Natural killer cell treated with Interleukin-12 subunit alpha and Interleukin-12 subunit beta and Interleukin-15 and Interleukin-18, amount 100 ng/mL, for 72 hours (primary cell): ENCODE measurements around the gene CPD. TPM values are rescaled to one million over a fixed set of nuclear protein-coding genes. Genes with fewer than 3 reads are reported as not detected.

Source experiments
- ATAC-seq, 2 donors: fragments of 150-1000 bp; cut with Tn5 transposase in 1 of 2; sonication (Bioruptor Pico), chemical (Tn5 transposase) in 1 of 2; 2 replicates each; pipeline ENCODE4 v1.10.0; 2021
- DNase-seq: peaks from one replicate; pipeline ENCODE4 v3.0.0; 2022; ENCODE audit warnings: low spot score
- H3K27ac Mint-ChIP-seq, 2 donors: 1 replicate in 1 of 2; 2 replicates in 1 of 2; pipeline ENCODE4 v1.8.0; 2022; ENCODE audit warnings: mixed read lengths in 2 of 2, mild to moderate bottlenecking in 1 of 2, moderate library complexity in 1 of 2
- H3K27me3 Mint-ChIP-seq, 2 donors: 1 replicate in 1 of 2; 2 replicates in 1 of 2; pipeline ENCODE4 v1.8.0; 2022; ENCODE audit warnings: mixed read lengths in 2 of 2
- H3K36me3 Mint-ChIP-seq: one replicate; pipeline ENCODE4 v1.8.0; 2022; ENCODE audit warnings: mixed read lengths
- H3K4me1 Mint-ChIP-seq, 2 donors: 1 replicate in 1 of 2; 2 replicates in 1 of 2; pipeline ENCODE4 v1.8.0; 2022; ENCODE audit warnings: low read depth in 2 of 2, mixed read lengths in 2 of 2, mild to moderate bottlenecking in 1 of 2
- H3K4me3 Mint-ChIP-seq: one replicate; pipeline ENCODE4 v1.8.0; 2022; ENCODE audit warnings: mixed read lengths
- H3K9me3 Mint-ChIP-seq: 2 replicates; pipeline ENCODE4 v1.8.0; 2022; ENCODE audit warnings: mixed read lengths
- total RNA-seq, 2 donors: library from RNA; stranded (reverse); gene quantifications; one replicate each; pipeline ENCODE4 v1.2.3, GENCODE V29; 2022

Gene CPD
- total RNA-seq, 2 donors from 2014 or later, result 69.7 to 97.7 TPM

DNA sequence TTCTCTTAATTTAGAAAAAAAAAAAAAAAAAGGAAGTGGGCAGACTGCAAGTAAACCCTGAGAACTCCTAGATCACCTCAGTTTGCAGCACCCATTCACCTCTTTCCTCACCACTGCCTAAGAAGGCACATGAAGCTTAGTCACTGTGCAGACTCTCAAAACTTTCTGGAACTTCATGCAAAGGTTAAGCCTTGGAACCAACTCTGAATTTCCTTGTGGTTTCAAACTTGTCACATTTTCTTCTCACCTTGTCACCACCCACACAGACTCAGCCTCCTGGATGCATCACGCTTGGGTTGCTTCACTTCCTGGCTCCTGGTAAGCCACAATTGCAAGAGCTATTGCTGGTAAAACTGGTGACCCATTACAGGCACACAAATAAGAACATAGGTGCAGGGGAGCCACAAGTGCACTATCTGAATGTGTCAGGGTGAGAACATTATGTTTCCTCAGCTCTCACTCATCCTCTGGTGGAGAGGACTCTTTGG is 15.0 kb upstream of the CPD start:
- Mint-ChIP-seq H3K27ac (peak overlapping the region; percentile 74 to 80), H3K4me3 (peak overlapping the region; percentile 50), H3K4me1 (peaks cover 36 to 44% of the 10 kb centered on the region in 2 donors), H3K9me3 (peaks cover 5% of the 10 kb centered on the region), H3K36me3 (peaks cover 17% of the 10 kb centered on the region), H3K27me3 (no peaks in the 10 kb centered on the region)
- ATAC-seq (peak; percentile 94 to 95), DNase-seq (peak; percentile 95)

DNA sequence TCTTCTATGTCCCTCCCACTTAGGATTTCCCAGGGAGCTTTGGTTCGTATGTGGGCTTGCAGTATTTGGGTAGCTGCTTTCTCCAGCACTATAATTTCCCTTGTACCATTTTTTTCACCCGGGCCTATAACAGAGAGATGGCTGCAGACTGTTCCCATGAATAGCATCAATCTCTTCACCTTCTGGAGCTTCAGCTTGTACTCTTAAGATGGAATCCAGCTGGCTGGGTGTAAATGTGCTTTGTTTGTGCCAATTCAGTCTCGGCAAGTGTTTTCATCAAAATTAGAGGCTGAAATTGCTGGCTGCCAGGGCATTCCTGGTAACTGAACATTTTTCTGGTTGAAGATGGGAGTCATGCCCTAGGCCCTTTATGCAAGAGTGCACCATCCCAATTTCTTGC is 12.2 kb upstream of the CPD start:
- no peak for ATAC-seq
- peak overlapping the region in 1 of 2 donors; percentile 89 for H3K27ac Mint-ChIP-seq
- no peak overlapping the region for H3K4me3 Mint-ChIP-seq
- no peak for DNase-seq
- no peaks in the 10 kb centered on the region for H3K36me3 Mint-ChIP-seq
- H3K9me3 Mint-ChIP-seq, result no peaks in the 10 kb centered on the region
- H3K27me3 Mint-ChIP-seq, result no peaks in the 10 kb centered on the region
- H3K4me1 Mint-ChIP-seq, result peaks cover 39 to 41% of the 10 kb centered on the region in 2 donors

DNA sequence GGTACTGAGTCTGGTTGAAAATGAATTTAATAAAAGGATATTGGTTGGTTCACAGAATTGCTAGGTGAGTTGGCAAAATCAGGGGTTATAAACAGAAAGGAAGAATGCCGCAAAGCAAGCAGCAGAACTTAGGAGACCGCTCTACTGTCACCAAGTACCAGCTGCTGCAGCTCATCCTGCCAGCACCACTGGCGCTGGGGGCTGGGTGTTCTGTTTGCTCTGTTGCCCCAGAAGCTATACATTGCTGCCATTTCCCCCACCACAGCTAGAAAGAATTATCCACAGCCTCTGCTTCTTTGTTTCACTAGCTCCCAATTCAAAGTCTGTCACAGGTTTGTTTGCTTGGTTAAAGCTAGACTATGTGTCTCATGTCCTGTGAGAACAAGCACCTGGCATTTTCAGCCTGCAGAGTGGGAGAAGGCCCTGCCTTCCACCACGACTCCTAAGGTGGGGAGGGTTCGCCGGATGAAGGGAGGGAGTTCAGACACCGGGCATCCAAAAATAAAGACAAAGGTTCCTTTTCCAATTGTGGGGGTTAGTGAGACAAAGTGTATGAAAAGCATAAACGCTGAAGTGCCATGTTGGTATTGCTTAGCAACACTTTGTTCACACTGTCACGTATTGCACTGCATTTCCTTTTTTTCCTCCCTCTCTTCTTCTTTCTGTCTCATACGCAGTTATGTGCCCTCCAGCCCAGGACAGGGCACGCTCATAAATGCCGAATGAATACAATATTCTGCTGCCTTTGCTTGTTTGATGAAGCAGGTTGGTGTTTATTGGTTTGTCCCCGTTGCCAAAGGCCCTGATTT is 9.6 kb upstream of the CPD start:
- Mint-ChIP-seq H3K4me3 (no peak overlapping the region), H3K27ac (peak overlapping the region; percentile 30 to 33), H3K4me1 (peaks cover 41 to 43% of the 10 kb centered on the region in 2 donors), H3K9me3 (no peaks in the 10 kb centered on the region), H3K36me3 (no peaks in the 10 kb centered on the region), H3K27me3 (peaks cover 0 to 2% of the 10 kb centered on the region in 2 donors)
- no peak for ATAC-seq
- no peak for DNase-seq

DNA sequence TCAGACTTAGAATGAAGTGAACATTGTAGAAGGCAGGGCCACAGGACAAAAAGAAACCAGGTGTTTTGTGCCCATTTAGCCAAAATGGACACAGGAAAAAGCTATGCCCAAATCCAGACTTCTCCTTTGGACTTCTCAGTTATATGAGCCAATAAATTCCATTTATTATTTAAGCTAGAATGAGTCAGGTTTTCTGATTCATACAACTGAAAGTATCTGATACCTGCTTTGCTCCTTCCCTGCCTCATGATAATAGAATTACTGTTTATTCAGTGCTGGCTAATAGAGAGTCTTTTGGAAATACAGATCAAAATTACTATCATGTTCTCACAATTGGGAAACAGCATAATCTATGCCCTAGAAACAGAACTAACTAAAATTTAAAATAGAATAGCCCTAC is 8.7 kb upstream of the CPD start:
- H3K36me3 Mint-ChIP-seq, result no peaks in the 10 kb centered on the region
- H3K4me3 Mint-ChIP-seq, result no peak overlapping the region
- peaks cover 45 to 46% of the 10 kb centered on the region in 2 donors for H3K4me1 Mint-ChIP-seq
- DNase-seq, result no peak
- no peaks in the 10 kb centered on the region for H3K9me3 Mint-ChIP-seq
- peak overlapping the region in 1 of 2 donors; percentile 30 for H3K27ac Mint-ChIP-seq
- H3K27me3 Mint-ChIP-seq, result peaks cover 2 to 6% of the 10 kb centered on the region in 2 donors
- ATAC-seq, result no peak

DNA sequence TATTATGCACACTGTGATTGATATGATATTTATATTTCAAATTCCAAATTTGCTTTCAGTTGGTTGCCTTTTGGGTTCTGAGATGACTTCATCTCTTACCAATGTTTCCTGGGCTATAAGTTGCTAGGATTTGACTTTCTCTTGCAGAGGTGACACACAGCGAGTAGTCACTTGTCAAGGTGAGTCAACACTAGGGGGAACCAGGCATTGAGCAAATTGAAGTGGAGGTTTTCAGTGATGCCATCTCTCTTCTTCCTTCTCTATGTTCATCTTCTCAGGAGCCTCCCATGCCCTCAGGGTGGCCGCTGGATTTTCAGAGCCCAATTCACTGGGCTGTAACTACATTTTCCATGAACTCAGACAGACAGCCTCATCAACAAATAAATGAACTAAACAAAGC is 6.0 kb upstream of the CPD start:
- DNase-seq, result no peak
- ATAC-seq, result peak; percentile 83 to 84
- peaks cover 47 to 48% of the 10 kb centered on the region in 2 donors for H3K4me1 Mint-ChIP-seq
- peak overlapping the region in 1 of 2 donors; percentile 13 for H3K27ac Mint-ChIP-seq
- H3K36me3 Mint-ChIP-seq, result no peaks in the 10 kb centered on the region
- H3K4me3 Mint-ChIP-seq, result no peak overlapping the region
- no peaks in the 10 kb centered on the region for H3K9me3 Mint-ChIP-seq
- peaks cover 2 to 7% of the 10 kb centered on the region in 2 donors for H3K27me3 Mint-ChIP-seq

DNA sequence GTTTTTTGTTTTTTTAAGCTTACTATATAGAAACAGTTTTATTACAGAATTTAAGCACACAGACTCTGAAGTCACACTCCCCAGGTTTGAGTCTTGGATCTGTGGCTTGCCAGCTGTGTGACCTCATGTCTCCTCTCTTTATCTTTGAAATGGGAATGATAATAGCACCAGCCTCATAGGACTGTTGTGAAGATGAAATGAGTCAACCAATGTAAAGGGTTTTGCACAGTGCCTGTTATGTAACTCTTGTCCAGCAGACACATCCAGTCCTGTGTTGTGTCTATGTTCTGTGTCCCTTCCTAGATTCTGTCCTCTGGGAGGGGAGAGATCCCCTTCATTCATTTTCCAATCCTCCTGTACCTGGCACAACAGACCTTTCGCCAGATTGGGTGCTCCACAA is 3.1 kb upstream of the CPD start:
- Mint-ChIP-seq H3K9me3 (no peaks in the 10 kb centered on the region), H3K36me3 (peaks cover 6% of the 10 kb centered on the region), H3K4me3 (no peak overlapping the region), H3K27ac (peak overlapping the region in 1 of 2 donors; percentile 65), H3K27me3 (peaks cover 2 to 7% of the 10 kb centered on the region in 2 donors), H3K4me1 (peaks cover 55 to 58% of the 10 kb centered on the region in 2 donors)
- no peak for DNase-seq
- ATAC-seq, result no peak

DNA sequence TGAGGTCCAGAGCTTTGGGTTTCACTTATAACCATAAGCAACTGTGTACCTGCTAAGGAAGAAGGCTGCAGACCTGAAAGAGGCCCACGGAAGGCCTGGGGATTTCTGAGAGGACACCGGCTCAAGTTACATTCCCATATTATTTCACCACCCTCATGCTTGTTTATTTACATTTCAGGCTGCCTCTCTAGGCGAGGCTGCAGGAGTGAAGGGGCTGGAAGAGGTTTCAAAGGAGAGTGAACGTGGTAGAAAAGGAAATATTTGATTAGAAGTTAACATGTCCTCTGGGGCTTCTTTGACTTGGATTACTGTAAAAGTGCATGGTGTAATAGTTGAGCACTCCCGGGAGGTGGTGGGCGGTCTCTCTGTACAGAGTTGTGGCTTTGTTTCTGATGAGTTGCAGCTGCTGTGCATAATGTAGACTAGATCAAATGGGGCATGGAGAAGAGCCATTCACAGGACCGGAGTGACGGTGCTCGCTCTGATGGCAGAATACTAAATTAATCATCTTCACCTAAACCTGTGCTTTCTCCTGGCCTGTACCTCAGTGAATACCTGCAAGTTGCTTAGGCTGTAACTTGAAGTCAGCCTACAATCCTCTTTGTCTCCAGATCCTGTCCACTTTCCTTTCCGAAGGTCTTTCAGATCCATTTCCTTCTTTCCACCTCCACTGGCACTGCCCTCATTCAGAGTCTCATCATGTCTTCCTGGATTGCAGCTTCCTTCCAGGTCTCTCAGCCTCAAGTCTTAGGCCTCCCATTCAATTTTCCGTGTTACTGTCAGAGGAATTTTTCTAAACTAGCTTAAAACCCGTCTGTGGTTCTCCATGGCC is 1.9 kb upstream of the CPD start:
- peaks cover 6% of the 10 kb centered on the region for H3K36me3 Mint-ChIP-seq
- peak overlapping the region; percentile 90 to 96 for H3K27ac Mint-ChIP-seq
- peaks cover 2 to 7% of the 10 kb centered on the region in 2 donors for H3K27me3 Mint-ChIP-seq
- ATAC-seq, result no peak
- DNase-seq, result no peak
- peaks cover 58 to 63% of the 10 kb centered on the region in 2 donors for H3K4me1 Mint-ChIP-seq
- H3K4me3 Mint-ChIP-seq, result peak overlapping the region; percentile 97
- H3K9me3 Mint-ChIP-seq, result no peaks in the 10 kb centered on the region

DNA sequence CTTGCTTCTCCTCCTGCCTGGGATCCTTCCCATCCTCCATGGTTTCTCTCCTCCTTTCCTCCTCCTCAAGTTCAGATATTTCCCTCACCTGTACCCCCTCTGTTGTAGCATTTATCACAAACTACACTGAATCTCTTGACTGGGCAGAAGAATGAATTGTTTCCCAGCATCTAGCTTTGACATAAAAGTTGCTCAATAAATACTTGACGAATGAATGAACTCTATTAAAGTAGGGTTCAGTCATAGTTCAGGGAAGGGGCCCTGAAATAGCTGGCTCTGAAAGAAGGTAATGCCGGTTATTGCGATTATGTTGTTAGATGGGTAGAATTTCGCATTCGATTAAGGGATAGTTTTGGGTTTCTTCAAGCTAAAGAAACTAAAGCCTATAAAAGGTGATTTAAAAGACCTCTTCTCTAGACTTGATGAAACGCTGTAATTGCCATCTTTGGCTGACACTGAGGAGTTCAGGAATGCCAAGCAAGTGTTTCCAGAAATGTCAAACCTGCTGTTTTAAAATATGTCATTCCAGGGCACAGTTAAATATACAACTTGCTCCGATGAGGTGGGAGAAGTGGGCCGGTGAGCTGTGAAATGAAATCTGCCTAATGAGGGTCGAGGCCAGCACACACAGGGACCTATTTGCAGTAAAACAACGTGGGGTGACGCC is 1.0 kb upstream of the CPD start:
- H3K27ac Mint-ChIP-seq, result peak overlapping the region; percentile 90 to 96
- H3K4me1 Mint-ChIP-seq, result peaks cover 55 to 65% of the 10 kb centered on the region in 2 donors
- H3K9me3 Mint-ChIP-seq, result no peaks in the 10 kb centered on the region
- no peak for ATAC-seq
- peak overlapping the region; percentile 97 for H3K4me3 Mint-ChIP-seq
- DNase-seq, result no peak
- H3K27me3 Mint-ChIP-seq, result peaks cover 2 to 7% of the 10 kb centered on the region in 2 donors
- H3K36me3 Mint-ChIP-seq, result peaks cover 6% of the 10 kb centered on the region

DNA sequence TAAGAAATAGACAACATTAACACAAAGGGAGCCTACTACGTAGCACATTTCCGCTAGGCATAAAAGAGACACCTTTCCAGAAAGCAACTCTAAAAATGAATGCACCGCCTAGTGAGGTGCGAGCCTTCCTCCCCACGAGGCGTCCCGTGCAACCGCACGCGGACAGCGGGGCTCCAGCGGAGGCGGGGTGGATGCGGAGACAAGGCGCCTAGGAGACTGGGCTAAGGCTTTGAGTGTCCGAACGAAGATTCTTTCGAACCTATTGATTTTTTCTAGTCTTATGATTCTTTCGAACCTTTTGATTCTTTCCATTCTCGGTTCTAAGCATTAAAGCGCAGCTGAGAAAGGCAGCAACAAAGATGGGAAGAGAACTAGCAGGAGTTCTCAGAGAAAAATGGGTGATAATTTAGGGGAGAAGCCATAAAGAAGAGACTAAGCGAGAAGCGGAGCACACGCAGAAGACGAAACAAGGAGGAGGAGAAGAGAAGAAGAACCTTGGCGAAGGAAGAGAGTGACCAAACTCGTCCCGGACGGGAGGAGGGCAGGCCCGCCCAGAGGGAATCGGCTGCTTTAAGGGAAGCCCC is 394 bp upstream of the CPD start:
- peaks cover 6% of the 10 kb centered on the region for H3K36me3 Mint-ChIP-seq
- peaks cover 55 to 65% of the 10 kb centered on the region in 2 donors for H3K4me1 Mint-ChIP-seq
- peaks cover 2 to 7% of the 10 kb centered on the region in 2 donors for H3K27me3 Mint-ChIP-seq
- peak; percentile 84 for DNase-seq
- H3K27ac Mint-ChIP-seq, result peak overlapping the region; percentile 90 to 96
- H3K4me3 Mint-ChIP-seq, result peak overlapping the region; percentile 97
- no peaks in the 10 kb centered on the region for H3K9me3 Mint-ChIP-seq
- peak; percentile 63 to 73 for ATAC-seq

DNA sequence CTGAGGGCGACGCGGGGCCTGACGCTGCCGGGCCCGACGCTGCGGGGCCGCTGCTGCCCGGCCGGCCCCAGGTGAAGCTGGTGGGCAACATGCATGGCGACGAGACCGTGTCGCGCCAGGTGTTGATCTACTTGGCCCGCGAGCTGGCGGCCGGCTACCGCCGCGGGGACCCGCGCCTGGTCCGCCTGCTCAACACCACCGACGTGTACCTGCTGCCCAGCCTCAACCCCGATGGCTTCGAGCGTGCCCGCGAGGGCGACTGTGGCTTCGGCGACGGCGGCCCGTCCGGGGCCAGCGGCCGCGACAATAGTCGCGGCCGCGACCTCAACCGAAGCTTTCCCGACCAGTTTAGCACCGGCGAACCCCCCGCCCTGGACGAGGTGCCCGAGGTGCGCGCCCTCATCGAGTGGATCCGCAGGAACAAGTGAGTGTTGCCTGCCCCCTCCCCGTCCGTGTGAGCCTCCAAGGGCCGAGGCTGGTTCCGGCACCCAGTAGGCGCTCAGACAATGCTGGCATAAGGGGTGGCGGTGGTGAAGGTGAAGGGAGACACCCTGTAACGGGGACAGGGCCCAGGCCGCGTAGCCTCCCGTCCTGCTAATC is 676 bp downstream of the CPD start:
- Mint-ChIP-seq H3K36me3 (peaks cover 6% of the 10 kb centered on the region), H3K4me1 (peaks cover 54 to 71% of the 10 kb centered on the region in 2 donors), H3K9me3 (no peaks in the 10 kb centered on the region), H3K27me3 (peaks cover 0 to 6% of the 10 kb centered on the region in 2 donors), H3K4me3 (peak overlapping the region; percentile 92), H3K27ac (peak overlapping the region; percentile 77 to 93)
- DNase-seq (peak; percentile 65), ATAC-seq (peak; percentile 29 to 33)

DNA sequence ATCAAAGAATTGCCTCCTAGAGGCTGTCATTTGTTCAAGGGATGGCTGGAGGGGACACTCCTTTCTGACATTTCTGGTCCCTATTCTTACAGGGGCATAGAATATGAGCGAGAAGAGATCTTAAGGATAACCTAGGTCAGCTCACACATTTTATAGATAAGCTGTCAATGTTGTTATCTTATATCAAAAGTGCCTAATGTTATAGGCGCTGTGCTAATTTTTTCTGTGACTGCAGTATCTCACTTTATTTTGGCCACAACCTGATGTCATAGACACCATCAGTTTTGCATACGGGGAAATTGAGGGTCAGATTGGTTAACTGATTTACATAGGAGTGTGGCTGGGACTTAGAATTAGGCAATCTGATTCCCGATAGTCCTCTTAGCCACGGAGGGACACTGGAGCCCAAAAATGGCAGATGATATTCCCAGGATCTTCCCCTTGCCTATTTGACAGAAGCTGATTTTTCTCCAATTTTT is 1.2 kb downstream of the CPD start:
- H3K4me3 Mint-ChIP-seq, result peak overlapping the region; percentile 92
- ATAC-seq, result peak; percentile 56 to 73
- peaks cover 52 to 69% of the 10 kb centered on the region in 2 donors for H3K4me1 Mint-ChIP-seq
- H3K9me3 Mint-ChIP-seq, result no peaks in the 10 kb centered on the region
- H3K36me3 Mint-ChIP-seq, result peaks cover 9% of the 10 kb centered on the region
- peak overlapping the region; percentile 77 to 93 for H3K27ac Mint-ChIP-seq
- H3K27me3 Mint-ChIP-seq, result peaks cover 0 to 1% of the 10 kb centered on the region in 2 donors
- peak; percentile 77 for DNase-seq

DNA sequence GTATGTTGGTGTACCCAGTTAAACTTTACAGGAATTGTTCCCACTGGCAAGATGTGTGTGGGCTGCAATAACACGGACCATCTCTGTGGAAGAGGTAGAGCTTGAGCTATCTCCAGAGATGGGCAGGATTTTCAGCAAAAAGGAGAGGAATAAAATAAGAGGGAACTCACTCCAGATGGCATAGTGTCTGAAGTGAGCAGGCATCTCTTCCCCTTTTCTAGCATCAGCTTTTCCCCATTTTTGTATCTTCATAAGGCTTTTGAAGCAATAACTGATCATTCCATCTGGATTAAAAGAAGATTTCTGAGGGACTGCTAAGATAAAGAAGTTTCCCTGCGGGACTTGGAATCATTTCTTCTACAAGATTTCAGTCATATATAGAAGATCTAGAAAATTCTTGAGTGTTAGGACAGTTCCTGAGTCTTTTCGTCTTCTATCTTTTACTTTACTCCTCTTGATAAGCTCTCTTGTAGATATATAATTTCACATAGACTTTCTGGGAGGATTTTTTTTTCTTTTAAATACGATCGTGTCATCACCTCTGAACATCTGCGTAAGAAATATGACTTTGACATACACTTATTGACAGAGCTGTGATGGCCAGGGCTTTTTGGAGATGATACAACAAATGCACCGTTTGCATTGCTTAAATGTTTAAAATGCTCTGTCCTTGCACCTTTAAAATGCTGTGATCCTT is 2.1 kb downstream of the CPD start:
- H3K4me3 Mint-ChIP-seq, result peak overlapping the region; percentile 92
- H3K9me3 Mint-ChIP-seq, result no peaks in the 10 kb centered on the region
- no peaks in the 10 kb centered on the region for H3K27me3 Mint-ChIP-seq

More for the DNA sequence above, 2.1 kb downstream of the CPD start:
- no peak for ATAC-seq
- DNase-seq, result no peak
- Mint-ChIP-seq H3K4me1 (peaks cover 56 to 69% of the 10 kb centered on the region in 2 donors), H3K36me3 (peaks cover 17% of the 10 kb centered on the region), H3K27ac (peak overlapping the region; percentile 77 to 93)
